Ascending aorta (tissue), 2 donors: ENCODE results near the gene LRRC14B. TPM values are rescaled to one million over a fixed set of nuclear protein-coding genes. Genes with fewer than 3 reads are reported as not detected.

ENCODE experiments used
- DNase-seq, 2 donors: peaks; one replicate each; pipeline ENCODE4 v3.0.0-alpha.2; 2019; ENCODE audit warnings: low spot score in 2 of 2
- H3K27ac ChIP-seq, 2 donors: fragments of 200-600 bp; sonication (generic); one replicate each; pipeline ENCODE4 v1.5.1; 2016 to 2017; ENCODE audit warnings: mild to moderate bottlenecking in 1 of 2
- H3K27me3 ChIP-seq: fragments of 200-600 bp; sonication (generic); one replicate; pipeline ENCODE4 v1.5.1; 2017
- H3K36me3 ChIP-seq, 2 donors: fragments of 200-600 bp; sonication (generic); one replicate each; pipeline ENCODE4 v1.5.1; 2016
- H3K4me1 ChIP-seq, 2 donors: fragments of 200-600 bp; sonication (generic); one replicate each; pipeline ENCODE4 v1.5.1; 2016 to 2017; ENCODE audit warnings: mild to moderate bottlenecking in 1 of 2
- H3K4me3 ChIP-seq, 2 donors: fragments of 200-600 bp; sonication (generic); one replicate each; pipeline ENCODE4 v1.5.1; 2016 to 2017; ENCODE audit warnings: mild to moderate bottlenecking in 1 of 2
- H3K9me3 ChIP-seq, 2 donors: fragments of 200-600 bp; sonication (generic); one replicate each; pipeline ENCODE4 v1.5.1; 2016
- intact Hi-C: fragments of 100-400 bp; cut with DNase I; formaldehyde crosslinking; loops from one replicate; pipeline ENCODE4 v1.15.1; 2023
- total RNA-seq: library from RNA; depleted of rRNA; stranded (reverse); fragments of >200 nt; gene quantifications from one replicate; pipeline ENCODE4 v1.1.0, GENCODE V29; 2016
- TF ChIP-seq, protein P1 (sequence below), 3 experiments: fragments of 200-600 bp in 2 of 3; fragments of 450-650 bp in 1 of 3; sonication (generic) in 2 of 3; IDR thresholded peaks; one replicate each; pipeline ENCODE4 v1.5.1; 2016 to 2019; ENCODE audit warnings: antibody characterized with exemption in 3 of 3, mild to moderate bottlenecking in 1 of 3, moderate library complexity in 1 of 3

LRRC14B gene
- total RNA-seq, 1 donor from 2014 or later, result not detected

DNA sequence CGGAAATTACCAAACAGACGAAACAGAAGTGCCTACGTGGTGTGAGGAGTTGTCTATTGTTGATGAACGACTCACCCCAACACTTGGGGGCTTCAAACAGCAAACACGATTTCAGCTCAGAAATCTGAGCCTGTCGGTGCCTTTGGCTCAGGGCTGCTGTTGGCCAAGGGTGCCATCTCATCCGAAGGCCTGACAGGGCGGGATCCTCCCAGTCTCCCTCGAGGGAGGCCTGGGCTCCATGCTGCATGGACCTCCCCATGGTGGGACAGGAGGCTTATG is 1.3 kb downstream of the LRRC14B start:
- intact Hi-C loops, result no loop called here
- Histone ChIP-seq H3K4me1 (peaks cover 6% of the 10 kb centered on the region in 2 donors), H3K4me3 (no peak overlapping the region), H3K9me3 (no peaks in the 10 kb centered on the region), H3K27me3 (no peaks in the 10 kb centered on the region), H3K36me3 (no peaks in the 10 kb centered on the region), H3K27ac (no peak overlapping the region)
- no peak for DNase-seq
- TF ChIP-seq, protein P1, sequence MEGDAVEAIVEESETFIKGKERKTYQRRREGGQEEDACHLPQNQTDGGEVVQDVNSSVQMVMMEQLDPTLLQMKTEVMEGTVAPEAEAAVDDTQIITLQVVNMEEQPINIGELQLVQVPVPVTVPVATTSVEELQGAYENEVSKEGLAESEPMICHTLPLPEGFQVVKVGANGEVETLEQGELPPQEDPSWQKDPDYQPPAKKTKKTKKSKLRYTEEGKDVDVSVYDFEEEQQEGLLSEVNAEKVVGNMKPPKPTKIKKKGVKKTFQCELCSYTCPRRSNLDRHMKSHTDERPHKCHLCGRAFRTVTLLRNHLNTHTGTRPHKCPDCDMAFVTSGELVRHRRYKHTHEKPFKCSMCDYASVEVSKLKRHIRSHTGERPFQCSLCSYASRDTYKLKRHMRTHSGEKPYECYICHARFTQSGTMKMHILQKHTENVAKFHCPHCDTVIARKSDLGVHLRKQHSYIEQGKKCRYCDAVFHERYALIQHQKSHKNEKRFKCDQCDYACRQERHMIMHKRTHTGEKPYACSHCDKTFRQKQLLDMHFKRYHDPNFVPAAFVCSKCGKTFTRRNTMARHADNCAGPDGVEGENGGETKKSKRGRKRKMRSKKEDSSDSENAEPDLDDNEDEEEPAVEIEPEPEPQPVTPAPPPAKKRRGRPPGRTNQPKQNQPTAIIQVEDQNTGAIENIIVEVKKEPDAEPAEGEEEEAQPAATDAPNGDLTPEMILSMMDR (IDR thresholded peaks at IDR 0.05), result no peak

DNA sequence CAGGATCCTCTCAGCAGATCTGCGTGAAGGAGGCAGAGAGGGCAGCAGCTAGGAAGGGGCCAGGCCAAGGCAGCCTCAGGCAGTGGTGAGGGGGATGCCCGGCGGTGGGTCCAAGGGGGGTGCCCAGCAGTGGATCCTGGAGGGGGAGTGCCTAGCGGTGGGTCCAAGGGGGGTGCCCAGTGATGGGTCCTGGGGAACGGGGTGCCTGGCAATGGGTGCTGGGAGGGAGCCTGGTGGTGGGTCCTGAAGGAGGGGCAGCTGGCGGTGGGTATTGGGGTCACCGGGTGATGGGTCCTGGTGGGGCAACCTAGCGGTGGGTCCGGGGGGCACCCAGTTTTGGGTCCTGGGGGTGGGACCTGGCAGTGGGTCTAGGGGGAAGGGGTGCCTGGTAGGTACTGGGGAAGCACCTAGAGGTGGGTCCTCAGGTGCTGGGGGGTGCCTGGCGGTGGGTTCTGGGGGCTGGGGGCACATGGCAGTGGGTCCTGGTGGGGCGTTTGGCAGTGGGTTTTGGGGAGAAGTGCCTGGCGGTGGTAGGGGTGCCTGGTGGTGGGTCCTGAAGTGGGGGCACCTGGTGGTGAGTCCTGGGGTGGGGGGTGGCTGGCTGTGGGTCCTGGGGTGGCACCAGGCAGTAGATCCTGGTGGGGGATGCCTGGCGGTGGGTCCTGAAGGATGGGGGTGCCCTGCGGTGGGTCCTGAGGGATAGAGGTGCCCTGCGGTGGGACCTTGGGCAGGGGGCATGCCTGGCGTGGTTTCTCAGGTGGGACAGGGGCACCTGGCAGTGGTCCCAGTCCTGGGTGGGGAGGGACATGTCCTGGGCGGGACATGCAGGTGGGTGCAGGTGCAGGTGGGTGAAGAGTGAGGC is 1.9 kb downstream of the LRRC14B start:
- Histone ChIP-seq H3K36me3 (no peaks in the 10 kb centered on the region), H3K27ac (no peak overlapping the region), H3K4me1 (peaks cover 2 to 6% of the 10 kb centered on the region in 2 donors), H3K4me3 (no peak overlapping the region), H3K9me3 (no peaks in the 10 kb centered on the region), H3K27me3 (no peaks in the 10 kb centered on the region)
- TF ChIP-seq, protein P1 (IDR thresholded peaks at IDR 0.05), result no peak
- no peak for DNase-seq
- intact Hi-C loops, result no loop called here

DNA sequence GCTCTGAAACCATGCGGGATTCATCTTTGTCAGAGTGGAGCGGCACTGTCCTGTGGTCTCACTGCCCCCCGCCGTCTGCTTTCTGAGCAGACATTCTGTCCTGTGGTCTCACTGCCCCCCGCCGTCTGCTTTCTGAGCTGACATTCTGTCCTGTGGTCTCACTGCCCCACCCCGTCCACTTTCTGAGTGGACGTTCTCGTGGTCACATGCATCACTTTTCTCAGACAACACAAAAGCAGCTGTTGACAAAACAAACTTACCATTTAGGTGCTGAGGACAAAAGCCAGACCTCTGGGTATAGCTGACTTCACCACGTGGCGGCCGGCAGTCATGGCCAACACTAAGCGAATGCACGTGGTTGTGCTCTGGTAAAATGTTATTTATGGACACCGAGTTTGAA is 2.8 kb downstream of the LRRC14B start:
- TF ChIP-seq, protein P1 (IDR thresholded peaks at IDR 0.05), result no peak
- Histone ChIP-seq H3K36me3 (peaks cover 0 to 3% of the 10 kb centered on the region in 2 donors), H3K27ac (no peak overlapping the region), H3K4me3 (no peak overlapping the region), H3K4me1 (peaks cover 0 to 6% of the 10 kb centered on the region in 2 donors), H3K9me3 (no peaks in the 10 kb centered on the region), H3K27me3 (no peaks in the 10 kb centered on the region)
- no peak for DNase-seq
- intact Hi-C loops, result no loop called here

DNA sequence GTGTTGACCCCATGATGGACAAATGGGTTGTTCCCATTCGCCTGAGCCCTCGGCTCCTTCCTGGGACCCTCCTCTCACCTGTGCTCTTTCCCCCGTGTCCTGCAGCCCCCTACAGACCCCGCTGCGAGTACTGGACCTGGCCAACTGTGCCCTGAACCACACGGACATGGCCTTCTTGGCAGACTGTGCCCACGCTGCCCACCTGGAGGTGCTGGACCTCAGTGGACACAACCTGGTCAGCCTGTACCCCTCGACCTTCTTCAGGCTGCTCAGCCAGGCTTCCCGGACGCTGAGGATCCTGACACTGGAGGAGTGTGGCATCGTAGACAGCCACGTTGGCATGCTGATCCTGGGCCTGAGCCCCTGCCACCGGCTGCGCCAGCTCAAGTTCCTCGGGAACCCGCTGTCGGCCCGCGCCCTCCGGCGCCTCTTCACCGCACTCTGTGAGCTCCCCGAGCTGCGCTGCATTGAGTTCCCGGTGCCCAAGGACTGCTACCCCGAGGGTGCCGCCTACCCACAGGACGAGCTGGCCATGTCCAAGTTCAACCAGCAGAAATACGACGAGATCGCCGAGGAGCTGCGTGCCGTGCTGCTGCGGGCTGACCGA is 3.4 kb downstream of the LRRC14B start:
- no peak for DNase-seq
- Histone ChIP-seq H3K27ac (no peak overlapping the region), H3K36me3 (peaks cover 0 to 5% of the 10 kb centered on the region in 2 donors), H3K9me3 (no peaks in the 10 kb centered on the region), H3K4me3 (no peak overlapping the region), H3K27me3 (no peaks in the 10 kb centered on the region), H3K4me1 (peaks cover 0 to 6% of the 10 kb centered on the region in 2 donors)
- intact Hi-C loops, result no loop called here
- TF ChIP-seq, protein P1 (IDR thresholded peaks at IDR 0.05), result no peak

DNA sequence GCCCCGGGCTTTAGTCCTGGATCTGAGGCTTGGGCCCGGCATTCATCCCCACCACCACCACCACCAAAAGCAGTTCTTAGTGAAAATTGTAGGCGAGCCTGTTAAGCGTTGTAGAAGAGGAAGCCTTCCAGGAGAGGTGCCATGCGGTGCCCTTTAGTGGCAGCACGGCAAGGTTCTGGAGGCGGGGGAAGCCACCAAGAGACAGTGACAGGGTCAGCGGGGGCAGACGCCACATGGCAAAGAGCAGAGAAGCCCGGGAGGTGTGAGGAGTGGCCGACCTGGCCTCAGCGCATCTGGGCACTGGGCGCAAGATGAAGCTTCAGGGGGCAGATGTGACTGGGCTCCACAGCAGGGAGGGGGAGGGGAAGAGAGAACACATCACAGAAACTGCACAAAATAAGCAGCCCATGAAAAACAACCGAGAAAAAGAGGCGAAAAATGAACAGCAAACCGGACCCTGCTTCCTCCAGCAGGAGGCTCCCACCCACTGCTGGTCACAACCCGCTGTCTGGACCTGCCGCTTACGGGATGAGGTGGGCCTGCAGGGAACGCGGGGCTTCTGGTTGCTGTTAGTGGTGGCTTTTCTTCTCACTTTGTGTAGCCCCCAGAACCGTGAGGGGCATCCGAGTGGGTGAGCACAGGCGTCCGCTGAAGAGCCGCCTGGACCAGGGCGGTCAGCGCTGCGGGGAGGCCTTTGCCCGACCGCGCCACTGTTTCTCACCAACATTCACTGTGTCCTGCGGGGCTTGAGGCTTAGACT is 4.3 kb downstream of the LRRC14B start:
- Histone ChIP-seq H3K9me3 (no peaks in the 10 kb centered on the region), H3K27me3 (no peaks in the 10 kb centered on the region), H3K27ac (no peak overlapping the region), H3K4me3 (no peak overlapping the region), H3K4me1 (peaks cover 0 to 4% of the 10 kb centered on the region in 2 donors), H3K36me3 (peaks cover 0 to 5% of the 10 kb centered on the region in 2 donors)
- TF ChIP-seq, protein P1 (IDR thresholded peaks at IDR 0.05), result no peak
- DNase-seq, result no peak
- intact Hi-C loops, result no loop called here
